Adipose tissue (tissue), 3 donors: ENCODE data around the gene C2orf76. TPM values are rescaled to one million over a fixed set of nuclear protein-coding genes. Genes with fewer than 3 reads are reported as not detected.
"Not testable (repeated sequence)": the region's sequence is repeated elsewhere in the genome, so short reads cannot be mapped to it uniquely, and the experiment has no call there.

Experiments
- H3K27ac ChIP-seq: one replicate; pipeline ENCODE4 v1.5.1; 2013; ENCODE audit warnings: low read depth, low read length
- WGBS, 3 donors: extraction: QIAGEN DNeasy Blood & Tissue Kit; methylation state at CpG; one replicate each; pipeline ENCODE4 v1.1.7; 2013; 5-methylcytosine and 5-hydroxymethylcytosine counted together
- polyA plus RNA-seq, 3 donors: library from polyadenylated mRNA; stranded (reverse); fragments of 200-250 nt; gene quantifications; one replicate each; pipeline ENCODE4 v1.2.3, GENCODE V29; 2013
- donor health status: healthy with polysubstance abuse.
- donor health status: Bipolar disorder and iron deficiency.
- donor health status: healthy.

C2orf76 gene
- 10 to 100 TPM; 10.8 to 31.9 (median 19.3) TPM for polyA plus RNA-seq

GRCh38 chr2:119366649-119367471 lies at the start of gene C2orf76, which contains the start of gene DBI:
TSS of gene C2orf76 (minus strand) at chr2:119366834. CDS start at chr2:119339959, 26,875 bp downstream.
TSS of gene DBI (plus strand) at chr2:119366977. CDS start at chr2:119367052, 75 bp downstream.
- peak within 1 kb of the TSS; percentile 23 for H3K27ac ChIP-seq
- WGBS, 3 donors: 0 to 1% (median 1%) methylated on average over 65 of the region's 65 CpGs

- H3K27ac ChIP-seq: no peak overlapping the region
- 83 to 90% (median 84%) methylated on average over 1 of the region's 1 CpG for WGBS, 3 donors
These were observed 49.0 kb upstream of the C2orf76 start for GRCh38 chr2:119415630-119416029.

- 72 to 81% (median 76%) methylated on average over 3 of the region's 3 CpGs for WGBS, 3 donors
- H3K27ac ChIP-seq: no peak overlapping the region
These were observed 48.3 kb upstream of the C2orf76 start for GRCh38 chr2:119414894-119415293.

- WGBS, 3 donors: 56 to 79% (median 79%) methylated on average over 4 of the region's 4 CpGs
- no peak overlapping the region for H3K27ac ChIP-seq
These were observed 42.9 kb upstream of the C2orf76 start for GRCh38 chr2:119409506-119409905.

GRCh38 chr2:119408221-119408619 lies 41.6 kb upstream of the C2orf76 start:
- 38 to 55% (median 51%) methylated on average over 5 of the region's 5 CpGs for WGBS, 3 donors

GRCh38 chr2:119407430-119408220 lies 41.0 kb upstream of the C2orf76 start:
- WGBS, 3 donors: 67 to 82% (median 71%) methylated on average over 7 of the region's 7 CpGs
- H3K27ac ChIP-seq: no peak overlapping the region

More at GRCh38 chr2:119408221-119408619, 41.6 kb upstream of the C2orf76 start:
- no peak overlapping the region for H3K27ac ChIP-seq

GRCh38 chr2:119405151-119405550 lies 38.5 kb upstream of the C2orf76 start:
- whole genome bisulfite sequencing, 3 donors: 90 to 98% (median 94%) methylated on average over 2 of the region's 2 CpGs
- H3K27ac ChIP-seq: no peak overlapping the region

GRCh38 chr2:119403618-119404017 lies 37.0 kb upstream of the C2orf76 start:
- 84 to 96% (median 87%) methylated on average over 12 of the region's 12 CpGs for WGBS, 3 donors

GRCh38 chr2:119402645-119403560 lies 36.3 kb upstream of the C2orf76 start:
- H3K27ac ChIP-seq: no peak overlapping the region

More at GRCh38 chr2:119403618-119404017, 37.0 kb upstream of the C2orf76 start:
- not testable (repeated sequence) for H3K27ac ChIP-seq

GRCh38 chr2:119402106-119402505 lies 35.5 kb upstream of the C2orf76 start:
- no peak overlapping the region for H3K27ac ChIP-seq
- 89 to 94% (median 92%) methylated on average over 5 of the region's 5 CpGs for WGBS, 3 donors

More at GRCh38 chr2:119402645-119403560, 36.3 kb upstream of the C2orf76 start:
- 65 to 81% (median 68%) methylated on average over 10 of the region's 10 CpGs for WGBS, 3 donors

- WGBS, 3 donors: 87 to 95% (median 95%) methylated on average over 6 of the region's 6 CpGs
- no peak overlapping the region for H3K27ac ChIP-seq
These were observed 30.6 kb upstream of the C2orf76 start for GRCh38 chr2:119397196-119397595.

- no peak overlapping the region for H3K27ac ChIP-seq
- 80 to 91% (median 86%) methylated on average over 3 of the region's 3 CpGs for WGBS, 3 donors
These were observed 27.5 kb upstream of the C2orf76 start for GRCh38 chr2:119393971-119394748.

GRCh38 chr2:119389615-119390306 lies 23.1 kb upstream of the C2orf76 start:
- 17 to 23% (median 17%) methylated on average over 5 of the region's 5 CpGs for WGBS, 3 donors
- no peak overlapping the region for H3K27ac ChIP-seq

GRCh38 chr2:119387381-119388129 lies 20.9 kb upstream of the C2orf76 start:
- no peak overlapping the region for H3K27ac ChIP-seq
- 18 to 41% (median 25%) methylated on average over 9 of the region's 9 CpGs for WGBS, 3 donors

- no peak overlapping the region for H3K27ac ChIP-seq
- 58 to 88% (median 75%) methylated on average over 3 of the region's 3 CpGs for WGBS, 3 donors
These were observed 18.8 kb upstream of the C2orf76 start for GRCh38 chr2:119385466-119385865.

GRCh38 chr2:119384971-119385370 lies 18.3 kb upstream of the C2orf76 start:
- H3K27ac ChIP-seq: no peak overlapping the region
- 84 to 86% (median 86%) methylated on average over 4 of the region's 4 CpGs for WGBS, 3 donors
